Activated naive CD4-positive, alpha-beta T cell treated with anti-CD3 and anti-CD28 coated beads for 36 hours (primary cell): ENCODE results near the gene SLC25A3. TPM values are rescaled to one million over a fixed set of nuclear protein-coding genes. Genes with fewer than 3 reads are reported as not detected.
A peak's percentile ranks its signal among the peaks of the same experiment; 100 is the strongest.
"Not testable (repeated sequence)": the region's sequence is repeated elsewhere in the genome, so short reads cannot be mapped to it uniquely, and the experiment has no call there.

ENCODE experiments used
- CTCF ChIA-PET: fragments of 350-600 bp; sonication (Branson Sonifier 250); formaldehyde crosslinking; loops from one replicate; lab custom pipeline; 2021; ENCODE audit warnings: antibody characterized with exemption; lab: Charles Lee
- DNase-seq: peaks from one replicate; pipeline ENCODE4 v3.0.0-alpha.2; 2020
- H3K27ac Mint-ChIP-seq: one replicate; pipeline ENCODE4 v1.8.0; 2021; ENCODE audit warnings: mild to moderate bottlenecking, mixed read lengths
- H3K27me3 Mint-ChIP-seq: one replicate; pipeline ENCODE4 v1.8.0; 2021; ENCODE audit warnings: low read depth, mixed read lengths
- H3K36me3 Mint-ChIP-seq: one replicate; pipeline ENCODE4 v1.8.0; 2021; ENCODE audit warnings: low read depth, mixed read lengths
- H3K4me1 Mint-ChIP-seq: one replicate; pipeline ENCODE4 v1.8.0; 2021; ENCODE audit warnings: low read depth, mixed read lengths
- H3K4me3 Mint-ChIP-seq: one replicate; pipeline ENCODE4 v1.8.0; 2021; ENCODE audit warnings: mild to moderate bottlenecking, moderate library complexity, mixed read lengths
- H3K9me3 Mint-ChIP-seq: one replicate; pipeline ENCODE4 v1.8.0; 2021; ENCODE audit warnings: mixed read lengths
- intact Hi-C: fragments of 100-400 bp; cut with micrococcal nuclease; formaldehyde crosslinking; loops from one replicate; pipeline ENCODE4 v1.15.1; 2023
- total RNA-seq, 2 experiments: library from RNA; stranded (reverse); gene quantifications; one replicate each; pipeline ENCODE4 v1.2.3, GENCODE V29; 2021

SLC25A3 gene
- total RNA-seq, 2 experiments from 2014 or later: 714 to 732 TPM

DNA sequence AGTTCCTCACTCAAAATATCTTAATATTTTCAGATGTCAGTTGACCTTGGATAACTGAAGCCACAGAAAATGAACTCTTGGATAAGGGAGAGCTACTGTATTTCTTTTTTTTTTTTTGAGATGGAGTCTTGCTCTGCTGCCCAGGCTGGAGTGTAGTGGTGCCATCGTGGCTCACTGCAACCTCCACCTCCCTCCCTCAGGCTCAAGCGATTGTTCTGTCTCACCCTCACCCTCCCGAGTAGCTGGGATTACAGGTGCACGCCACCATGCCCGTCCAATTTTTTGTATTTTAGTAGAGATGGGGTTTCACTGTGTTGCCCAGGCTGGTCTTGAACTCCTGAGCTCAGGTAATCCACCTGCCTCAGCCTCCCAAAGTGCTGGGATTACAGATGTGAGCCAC is 3.8 kb downstream of the SLC25A3 start:
- intact Hi-C loops, DNase-seq, H3K4me3 Mint-ChIP-seq, H3K27me3 Mint-ChIP-seq, H3K9me3 Mint-ChIP-seq: not testable (repeated sequence)
- H3K36me3 Mint-ChIP-seq: peaks cover 55% of the 10 kb centered on the region
- CTCF ChIA-PET: interaction anchor here (0.6 to 4.7 kb wide), 3 partner anchors 28 to 128 kb away, joined by 3 to 27 read pairs (median 4); no protein-coding TSS in a partner anchor
- peak overlapping the region; percentile 59 for H3K27ac Mint-ChIP-seq
- peaks cover 22% of the 10 kb centered on the region for H3K4me1 Mint-ChIP-seq

DNA sequence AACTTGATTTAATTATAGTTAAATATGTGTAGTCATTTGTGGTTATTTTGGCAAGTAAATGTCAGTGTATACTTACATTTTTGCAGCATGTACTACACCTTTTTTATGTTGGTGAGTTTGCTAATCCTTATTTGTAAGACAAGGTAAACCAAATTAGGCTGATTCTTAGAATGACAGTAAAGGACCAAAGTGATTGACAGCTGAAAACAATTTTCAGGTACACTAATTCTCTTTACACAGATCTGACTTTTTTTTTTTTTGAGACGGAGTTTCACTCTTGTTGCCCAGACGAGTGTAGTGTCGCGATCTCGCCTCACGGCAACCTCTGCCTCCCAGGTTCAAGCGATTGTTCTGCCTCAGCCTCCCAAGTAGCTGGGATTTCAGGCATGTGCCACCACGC is 8.4 kb downstream of the SLC25A3 start:
- CTCF ChIA-PET: interaction anchor here (0.6 to 0.7 kb wide), 2 partner anchors 35 to 38 kb away, joined by 3 read pairs; no protein-coding TSS in a partner anchor
- H3K9me3 Mint-ChIP-seq: no peaks in the 10 kb centered on the region
- H3K27me3 Mint-ChIP-seq: no peaks in the 10 kb centered on the region
- H3K36me3 Mint-ChIP-seq: peaks cover 43% of the 10 kb centered on the region
- intact Hi-C loops: no loop called here
- H3K4me1 Mint-ChIP-seq: peaks cover 3% of the 10 kb centered on the region
- no peak overlapping the region for H3K4me3 Mint-ChIP-seq
- DNase-seq: no peak
- no peak overlapping the region for H3K27ac Mint-ChIP-seq

DNA sequence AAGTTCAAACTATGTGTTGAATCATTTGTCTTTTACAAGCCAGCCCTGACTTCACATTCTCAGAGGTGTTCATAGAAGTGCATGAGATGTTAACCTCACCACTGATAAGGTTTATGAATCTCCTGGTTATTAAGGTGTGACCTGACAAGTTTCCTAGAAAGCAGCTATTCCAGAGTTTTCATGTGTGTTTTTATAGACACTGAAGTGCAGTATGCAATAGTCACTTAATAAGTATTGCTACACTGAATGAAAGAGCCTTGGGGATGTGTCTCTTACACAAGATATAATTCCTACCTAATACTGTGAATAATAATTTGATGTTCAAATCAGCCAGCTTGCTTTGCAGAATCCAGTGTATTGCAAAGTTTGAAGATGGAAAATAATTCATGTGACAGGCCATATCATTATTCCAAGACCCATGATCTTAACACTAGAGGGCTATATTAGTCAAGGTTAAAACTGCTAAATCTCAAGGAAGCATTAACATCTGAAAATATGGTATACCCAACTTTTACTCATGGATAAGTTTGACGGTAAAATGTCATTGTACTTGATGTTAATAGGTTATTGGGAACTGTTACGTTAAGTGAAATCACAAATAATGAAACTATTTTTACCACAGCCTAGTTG is 13.0 kb downstream of the SLC25A3 start:
- Mint-ChIP-seq H3K4me1 (peaks cover 6% of the 10 kb centered on the region), H3K27me3 (no peaks in the 10 kb centered on the region), H3K4me3 (no peak overlapping the region), H3K36me3 (peaks cover 17% of the 10 kb centered on the region), H3K27ac (no peak overlapping the region), H3K9me3 (no peaks in the 10 kb centered on the region)
- DNase-seq: no peak
- CTCF ChIA-PET: interaction anchor here (0.6 to 1.7 kb wide), 6 partner anchors 10 to 391 kb away, joined by 3 to 4 read pairs (median 3); no protein-coding TSS in a partner anchor
- intact Hi-C loops: loop anchor here (2.0 kb wide), 1 partner anchor 46 kb away; no protein-coding TSS in a partner anchor

DNA sequence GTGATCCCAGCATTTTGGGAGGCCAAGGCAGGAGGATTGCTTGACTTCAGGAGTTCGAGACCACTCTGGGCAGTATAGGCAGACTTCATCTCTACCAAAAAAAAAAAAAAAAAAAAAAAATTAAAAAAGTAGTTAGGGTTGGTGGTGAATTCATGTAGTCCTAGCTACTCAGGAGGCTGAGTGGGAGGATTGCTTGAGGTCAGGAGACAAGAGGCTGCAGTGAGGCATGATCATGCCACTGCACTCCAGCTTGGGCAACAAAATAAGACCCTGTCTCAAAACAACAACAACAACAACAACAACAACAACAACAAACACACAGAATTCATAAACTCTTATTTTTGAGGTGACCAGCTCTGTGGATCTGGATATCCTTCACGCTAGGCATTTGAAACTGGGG is 17.1 kb downstream of the SLC25A3 start:
- CTCF ChIA-PET: interaction anchor here (0.6 to 0.8 kb wide), 3 partner anchors 10 to 214 kb away, joined by 3 to 5 read pairs (median 4); no protein-coding TSS in a partner anchor
- Mint-ChIP-seq H3K27ac (no peak overlapping the region), H3K4me1 (peaks cover 7% of the 10 kb centered on the region), H3K36me3 (no peaks in the 10 kb centered on the region), H3K4me3 (no peak overlapping the region), H3K27me3 (no peaks in the 10 kb centered on the region), H3K9me3 (no peaks in the 10 kb centered on the region)
- intact Hi-C loops: no loop called here
- DNase-seq: no peak

DNA sequence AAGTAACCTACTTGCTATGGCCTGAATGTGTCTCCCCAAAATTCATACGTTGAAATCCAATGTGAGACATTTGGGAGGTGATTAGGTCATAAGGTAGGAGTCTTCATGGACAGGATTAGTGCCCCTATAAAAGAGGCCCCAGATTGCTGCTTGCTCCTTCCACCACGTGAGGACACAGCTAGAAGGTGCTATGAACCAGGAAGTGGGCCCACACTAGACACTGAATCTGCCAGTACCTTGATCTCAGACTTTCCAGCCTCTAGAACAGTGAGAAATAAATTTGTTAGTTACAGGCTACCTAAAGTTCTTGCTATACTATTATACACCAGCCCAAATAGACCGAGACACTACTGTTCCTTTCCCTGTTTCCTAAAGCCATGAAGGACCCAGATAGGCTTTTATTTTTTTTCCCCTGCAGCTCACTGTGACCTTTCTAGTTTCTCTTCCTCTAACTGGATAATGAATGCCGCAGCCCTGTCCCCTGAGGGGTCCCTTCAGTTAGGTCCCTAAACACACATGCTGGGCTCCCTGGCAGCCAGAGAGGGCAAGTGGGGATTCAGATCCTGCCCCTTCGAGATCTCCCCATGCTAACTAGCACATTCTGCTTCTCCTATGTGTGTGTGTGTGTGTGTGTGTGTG is 19.3 kb downstream of the SLC25A3 start:
- no peak for DNase-seq
- no peaks in the 10 kb centered on the region for H3K36me3 Mint-ChIP-seq
- CTCF ChIA-PET: no interaction called here
- no peak overlapping the region for H3K27ac Mint-ChIP-seq
- H3K4me3 Mint-ChIP-seq: no peak overlapping the region
- no peaks in the 10 kb centered on the region for H3K27me3 Mint-ChIP-seq
- intact Hi-C loops: no loop called here
- H3K9me3 Mint-ChIP-seq: no peaks in the 10 kb centered on the region
- H3K4me1 Mint-ChIP-seq: peaks cover 2% of the 10 kb centered on the region

DNA sequence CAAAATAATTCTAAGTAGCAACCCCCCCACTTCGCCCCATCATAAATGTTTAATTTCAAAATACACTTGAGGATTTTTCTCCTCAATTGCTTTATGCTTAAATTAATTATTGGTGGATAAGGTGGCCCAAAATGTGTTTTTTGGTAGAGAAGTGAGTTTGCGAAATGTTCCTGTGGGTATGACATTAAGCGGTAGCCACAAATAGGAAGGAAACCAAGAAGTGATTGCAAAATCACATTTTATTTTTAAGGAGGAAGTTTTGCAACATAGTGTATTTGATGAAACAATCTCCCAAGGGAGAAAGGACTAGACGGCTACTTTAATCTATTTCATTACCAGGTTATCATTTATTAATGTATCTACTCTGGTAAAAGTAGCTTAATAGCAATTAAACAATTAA is 25.5 kb downstream of the SLC25A3 start:
- H3K27ac Mint-ChIP-seq: no peak overlapping the region
- no peaks in the 10 kb centered on the region for H3K36me3 Mint-ChIP-seq
- no peaks in the 10 kb centered on the region for H3K9me3 Mint-ChIP-seq
- DNase-seq: no peak
- no peak overlapping the region for H3K4me3 Mint-ChIP-seq
- CTCF ChIA-PET: interaction anchor here (0.7 kb wide), 1 partner anchor 12 kb away, joined by 4 read pairs; no protein-coding TSS in a partner anchor
- H3K4me1 Mint-ChIP-seq: no peaks in the 10 kb centered on the region
- intact Hi-C loops: no loop called here
- no peaks in the 10 kb centered on the region for H3K27me3 Mint-ChIP-seq

DNA sequence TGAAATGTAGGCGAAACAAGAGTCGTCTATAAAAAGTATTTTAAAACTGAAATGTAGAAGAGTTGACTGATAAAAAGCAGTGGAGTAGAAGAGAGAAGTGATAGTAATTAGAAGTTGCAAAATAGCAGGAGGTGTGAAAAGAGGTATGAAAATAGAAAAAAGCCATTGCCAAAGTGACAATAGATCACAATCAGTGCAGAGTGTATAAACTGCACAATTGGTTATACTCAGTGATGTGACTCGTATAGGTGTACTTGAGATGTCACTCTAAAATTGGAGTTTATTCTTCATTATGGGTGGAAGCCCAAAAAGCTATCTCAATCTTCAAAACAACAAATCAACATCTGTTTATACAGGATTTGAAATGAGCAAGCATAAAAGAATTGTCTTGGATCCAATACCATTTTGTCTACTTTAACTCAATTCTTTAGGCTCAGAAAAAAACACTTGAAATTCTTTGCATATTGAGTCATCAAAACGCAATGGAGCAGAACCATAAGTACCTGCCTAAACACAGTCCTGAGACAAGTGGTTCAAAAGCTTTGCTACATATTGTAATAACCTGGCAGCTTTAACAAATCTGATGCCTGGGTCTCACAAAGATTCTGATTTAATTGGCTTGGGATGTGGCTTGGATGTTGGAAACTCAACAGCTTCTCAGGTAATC is 42.3 kb downstream of the SLC25A3 start:
- H3K4me3 Mint-ChIP-seq: no peak overlapping the region
- intact Hi-C loops: no loop called here
- H3K27me3 Mint-ChIP-seq: no peaks in the 10 kb centered on the region
- no peak for DNase-seq
- CTCF ChIA-PET: no interaction called here
- no peak overlapping the region for H3K27ac Mint-ChIP-seq
- no peaks in the 10 kb centered on the region for H3K9me3 Mint-ChIP-seq
- H3K36me3 Mint-ChIP-seq: peaks cover 17% of the 10 kb centered on the region
- H3K4me1 Mint-ChIP-seq: no peaks in the 10 kb centered on the region

DNA sequence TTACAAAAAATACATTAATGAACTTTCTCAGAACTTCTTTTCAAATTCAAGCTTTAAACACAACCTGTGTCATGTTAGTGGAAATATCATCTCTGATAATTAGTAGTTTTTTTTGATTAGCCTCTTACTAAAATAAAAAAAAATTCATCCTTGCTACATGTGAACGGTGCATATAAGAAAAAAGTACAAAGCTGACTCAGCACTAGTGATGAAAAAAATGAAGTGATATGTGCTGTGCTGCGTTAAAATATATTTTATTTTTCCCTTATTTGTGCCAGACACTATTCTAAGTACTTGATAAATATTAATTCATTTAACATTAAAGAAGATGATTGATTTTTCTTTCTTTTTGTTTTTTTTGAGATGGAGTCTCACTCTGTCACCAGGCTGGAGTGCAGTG is 43.6 kb downstream of the SLC25A3 start:
- Mint-ChIP-seq H3K27me3 (no peaks in the 10 kb centered on the region), H3K9me3 (peaks cover 1% of the 10 kb centered on the region), H3K4me3 (no peak overlapping the region), H3K4me1 (peaks cover 5% of the 10 kb centered on the region), H3K36me3 (peaks cover 18% of the 10 kb centered on the region), H3K27ac (no peak overlapping the region)
- intact Hi-C loops: no loop called here
- no peak for DNase-seq
- CTCF ChIA-PET: no interaction called here

DNA sequence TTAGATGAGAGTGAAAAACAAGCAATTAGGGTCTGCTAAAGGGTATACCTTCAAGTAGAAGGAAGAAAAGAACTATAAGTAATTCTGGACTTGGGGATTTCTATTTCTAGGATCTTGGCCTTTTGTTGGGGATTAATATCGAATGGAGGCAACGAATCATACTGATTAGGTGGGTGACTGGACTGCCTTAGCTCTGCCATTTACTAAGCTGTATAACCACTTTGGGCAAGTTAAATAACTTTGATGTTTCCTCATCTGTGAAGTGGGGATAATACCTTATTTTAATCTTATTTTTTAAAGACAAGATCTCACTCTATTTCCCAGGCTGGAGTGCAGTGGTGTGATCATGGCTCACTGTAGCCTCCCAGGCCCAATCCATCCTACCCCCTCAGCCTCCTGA is 44.5 kb downstream of the SLC25A3 start:
- H3K27me3 Mint-ChIP-seq: no peaks in the 10 kb centered on the region
- H3K27ac Mint-ChIP-seq: no peak overlapping the region
- DNase-seq: no peak
- intact Hi-C loops: no loop called here
- H3K4me3 Mint-ChIP-seq: no peak overlapping the region
- peaks cover 7% of the 10 kb centered on the region for H3K4me1 Mint-ChIP-seq
- H3K36me3 Mint-ChIP-seq: peaks cover 15% of the 10 kb centered on the region
- CTCF ChIA-PET: interaction anchor here (1.3 to 1.8 kb wide), 2 partner anchors 14 to 71 kb away, joined by 3 to 7 read pairs; no protein-coding TSS in a partner anchor
- peaks cover 1% of the 10 kb centered on the region for H3K9me3 Mint-ChIP-seq

DNA sequence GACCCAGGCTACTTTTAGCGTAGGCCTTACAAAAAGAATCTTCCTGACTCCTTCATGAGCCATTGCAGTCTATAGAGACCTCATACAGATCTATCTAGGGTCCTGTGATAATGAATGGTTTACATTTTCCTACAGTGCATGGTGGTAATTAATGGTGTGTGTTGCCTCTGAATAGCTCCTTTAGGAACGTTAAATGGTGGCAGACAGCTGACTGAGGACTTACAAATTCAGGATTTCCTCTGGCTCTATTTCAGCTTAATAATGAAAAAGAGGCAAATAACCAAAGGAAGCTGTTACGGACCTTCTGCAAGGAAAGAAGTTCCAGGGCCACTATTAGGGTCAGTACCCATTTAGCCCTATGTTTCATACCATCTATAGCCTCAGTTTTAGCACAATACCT is 46.0 kb downstream of the SLC25A3 start:
- Mint-ChIP-seq H3K36me3 (peaks cover 10% of the 10 kb centered on the region), H3K27me3 (no peaks in the 10 kb centered on the region), H3K27ac (no peak overlapping the region), H3K4me1 (peaks cover 12% of the 10 kb centered on the region), H3K9me3 (peaks cover 1% of the 10 kb centered on the region), H3K4me3 (no peak overlapping the region)
- no peak for DNase-seq
- intact Hi-C loops: no loop called here
- CTCF ChIA-PET: interaction anchor here (1.2 to 2.1 kb wide), 2 partner anchors 72 to 359 kb away, joined by 4 to 11 read pairs; no protein-coding TSS in a partner anchor

DNA sequence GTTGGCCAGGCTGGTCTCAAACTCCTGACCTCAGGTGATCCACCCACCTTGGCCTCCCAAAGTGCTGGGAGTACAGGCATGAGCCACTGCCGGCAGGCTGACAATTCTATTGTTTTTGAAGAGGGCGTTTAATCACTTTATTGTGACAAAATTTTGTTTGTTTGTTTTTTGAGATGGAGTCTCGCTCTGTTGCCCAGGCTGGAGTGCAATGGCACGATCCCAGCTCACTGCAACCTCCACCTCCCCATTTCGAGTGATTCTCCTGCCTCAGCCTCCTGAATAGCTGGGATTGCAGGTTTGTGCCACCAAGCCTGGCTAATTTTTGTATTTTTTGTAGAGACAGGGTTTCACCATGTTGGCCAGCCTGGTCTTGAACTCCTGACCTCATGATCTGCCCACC is 49.3 kb downstream of the SLC25A3 start:
- H3K27ac Mint-ChIP-seq, CTCF ChIA-PET, H3K36me3 Mint-ChIP-seq, DNase-seq, H3K9me3 Mint-ChIP-seq, H3K27me3 Mint-ChIP-seq, intact Hi-C loops: not testable (repeated sequence)
- H3K4me3 Mint-ChIP-seq: peak overlapping the region; percentile 96
- H3K4me1 Mint-ChIP-seq: peaks cover 18% of the 10 kb centered on the region

DNA sequence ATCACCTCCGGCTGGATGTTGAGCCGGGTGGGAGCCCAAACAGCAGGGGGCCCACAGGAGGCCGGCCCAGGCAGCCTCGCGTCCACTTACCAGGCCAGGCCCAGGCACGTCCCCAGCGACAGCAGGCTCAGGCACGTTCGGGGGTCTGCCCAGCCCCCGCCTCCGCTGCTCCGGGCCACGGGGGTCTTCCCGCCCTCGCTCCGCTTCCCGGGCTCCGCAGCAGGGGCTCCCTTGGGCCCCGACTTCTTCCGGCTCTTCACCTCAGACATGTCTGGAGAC is 50.9 kb downstream of the SLC25A3 start:
- peak overlapping the region; percentile 95 for H3K27ac Mint-ChIP-seq

More for the DNA sequence above, 50.9 kb downstream of the SLC25A3 start:
- DNase-seq: no peak
- CTCF ChIA-PET: interaction anchor here (0.6 to 1.1 kb wide), 5 partner anchors 49 to 135 kb away, joined by 3 to 5 read pairs (median 4); partner anchors contain the start of gene SLC25A3
- peaks cover 1% of the 10 kb centered on the region for H3K9me3 Mint-ChIP-seq
- peak overlapping the region; percentile 96 for H3K4me3 Mint-ChIP-seq
- no peaks in the 10 kb centered on the region for H3K27me3 Mint-ChIP-seq
- H3K36me3 Mint-ChIP-seq: peaks cover 6% of the 10 kb centered on the region
- H3K4me1 Mint-ChIP-seq: peaks cover 24% of the 10 kb centered on the region
- intact Hi-C loops: loop anchor here (2.0 kb wide), 3 partner anchors 78 to 220 kb away; no protein-coding TSS in a partner anchor
